CD4-positive, alpha-beta memory T cell (primary cell): ENCODE measurements around the gene ERGIC2. TPM values are rescaled to one million over a fixed set of nuclear protein-coding genes. Genes with fewer than 3 reads are reported as not detected.

Experiments
- CTCF ChIA-PET: fragments of 350-600 bp; sonication (Branson Sonifier 250); formaldehyde crosslinking; loops from one replicate; lab custom pipeline; 2021; ENCODE audit warnings: inconsistent platforms; ENCODE audit not compliant: partially characterized antibody; lab: Charles Lee
- POLR2A ChIA-PET: fragments of 350-600 bp; sonication (Branson Sonifier 250); formaldehyde crosslinking; loops from one replicate; lab custom pipeline; 2021; ENCODE audit not compliant: partially characterized antibody; lab: Charles Lee
- DNase-seq, 5 donors: peaks; one replicate each; pipeline versions ENCODE4 v3.0.0 to v3.0.0-alpha.2; 2020 to 2022; ENCODE audit warnings: mixed read lengths in 1 of 5
- H3K27ac ChIP-seq: one replicate; pipeline ENCODE4 v1.7.0; 2013; ENCODE audit warnings: low read depth, low read length
- H3K27me3 ChIP-seq: 2 replicates; pipeline ENCODE4 v1.7.0; 2013; ENCODE audit warnings: mild to moderate bottlenecking, low read length, moderate library complexity; ENCODE audit not compliant: insufficient read depth
- H3K36me3 ChIP-seq: 2 replicates; pipeline ENCODE4 v1.7.0; 2013; ENCODE audit warnings: mild to moderate bottlenecking, low read length, moderate library complexity; ENCODE audit not compliant: insufficient read depth
- H3K4me1 ChIP-seq: 2 replicates; pipeline ENCODE4 v1.7.0; 2013; ENCODE audit warnings: mild to moderate bottlenecking, low read length, moderate library complexity; ENCODE audit not compliant: insufficient read depth
- H3K4me3 ChIP-seq, 2 donors: one replicate each; pipeline ENCODE4 v1.7.0; 2013; ENCODE audit warnings: low read length in 2 of 2, mild to moderate bottlenecking in 1 of 2
- H3K9me3 ChIP-seq, 2 donors: one replicate each; pipeline ENCODE4 v1.7.0; 2013; ENCODE audit warnings: low read length in 2 of 2, control low read depth in 1 of 2; ENCODE audit not compliant: control insufficient read depth in 1 of 2
- H3K27ac Mint-ChIP-seq, 7 donors: one replicate each; pipeline ENCODE4 v1.8.0; 2020 to 2021; ENCODE audit warnings: mixed read lengths in 7 of 7, mild to moderate bottlenecking in 6 of 7, inconsistent platforms in 3 of 7, moderate library complexity in 3 of 7
- H3K27me3 Mint-ChIP-seq, 2 donors: one replicate each; pipeline ENCODE4 v1.8.0; 2020 to 2021; ENCODE audit warnings: mixed read lengths in 2 of 2
- H3K36me3 Mint-ChIP-seq, 2 donors: one replicate each; pipeline ENCODE4 v1.8.0; 2020 to 2021; ENCODE audit warnings: mixed read lengths in 2 of 2, inconsistent platforms in 1 of 2, mild to moderate bottlenecking in 1 of 2
- H3K4me1 Mint-ChIP-seq, 4 donors: one replicate each; pipeline ENCODE4 v1.8.0; 2020 to 2021; ENCODE audit warnings: mixed read lengths in 4 of 4, mild to moderate bottlenecking in 1 of 4
- H3K4me3 Mint-ChIP-seq, 8 donors: one replicate each; pipeline ENCODE4 v1.8.0; 2020 to 2021; ENCODE audit warnings: mixed read lengths in 8 of 8, mild to moderate bottlenecking in 7 of 8, moderate library complexity in 6 of 8, inconsistent platforms in 3 of 8
- H3K9me3 Mint-ChIP-seq, 8 donors: one replicate each; pipeline ENCODE4 v1.8.0; 2020 to 2021; ENCODE audit warnings: mixed read lengths in 8 of 8, mild to moderate bottlenecking in 5 of 8, inconsistent platforms in 3 of 8, moderate library complexity in 1 of 8
- intact Hi-C: fragments of 100-400 bp; cut with micrococcal nuclease; formaldehyde crosslinking; loops from one replicate; pipeline ENCODE4 v1.15.1; 2023
- polyA plus RNA-seq, 2 donors: library from polyadenylated mRNA; unstranded; fragments of 300-500 nt; fragmentation: Illumina TruSeq; gene quantifications; one replicate each; pipeline ENCODE4 v1.2.3, GENCODE V29; 2021
- total RNA-seq, 2 experiments: library from RNA; stranded (reverse); gene quantifications; one replicate each; pipeline ENCODE4 v1.2.3, GENCODE V29; 2021

ERGIC2 gene, protein sequence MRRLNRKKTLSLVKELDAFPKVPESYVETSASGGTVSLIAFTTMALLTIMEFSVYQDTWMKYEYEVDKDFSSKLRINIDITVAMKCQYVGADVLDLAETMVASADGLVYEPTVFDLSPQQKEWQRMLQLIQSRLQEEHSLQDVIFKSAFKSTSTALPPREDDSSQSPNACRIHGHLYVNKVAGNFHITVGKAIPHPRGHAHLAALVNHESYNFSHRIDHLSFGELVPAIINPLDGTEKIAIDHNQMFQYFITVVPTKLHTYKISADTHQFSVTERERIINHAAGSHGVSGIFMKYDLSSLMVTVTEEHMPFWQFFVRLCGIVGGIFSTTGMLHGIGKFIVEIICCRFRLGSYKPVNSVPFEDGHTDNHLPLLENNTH
- total RNA-seq (10 to 100 TPM; 74.9 to 82.9 TPM), polyA plus RNA-seq (100 to 1,000 TPM in 1 of 2 donors, 10 to 100 TPM in 1; 94.9 to 104 TPM)

DNA sequence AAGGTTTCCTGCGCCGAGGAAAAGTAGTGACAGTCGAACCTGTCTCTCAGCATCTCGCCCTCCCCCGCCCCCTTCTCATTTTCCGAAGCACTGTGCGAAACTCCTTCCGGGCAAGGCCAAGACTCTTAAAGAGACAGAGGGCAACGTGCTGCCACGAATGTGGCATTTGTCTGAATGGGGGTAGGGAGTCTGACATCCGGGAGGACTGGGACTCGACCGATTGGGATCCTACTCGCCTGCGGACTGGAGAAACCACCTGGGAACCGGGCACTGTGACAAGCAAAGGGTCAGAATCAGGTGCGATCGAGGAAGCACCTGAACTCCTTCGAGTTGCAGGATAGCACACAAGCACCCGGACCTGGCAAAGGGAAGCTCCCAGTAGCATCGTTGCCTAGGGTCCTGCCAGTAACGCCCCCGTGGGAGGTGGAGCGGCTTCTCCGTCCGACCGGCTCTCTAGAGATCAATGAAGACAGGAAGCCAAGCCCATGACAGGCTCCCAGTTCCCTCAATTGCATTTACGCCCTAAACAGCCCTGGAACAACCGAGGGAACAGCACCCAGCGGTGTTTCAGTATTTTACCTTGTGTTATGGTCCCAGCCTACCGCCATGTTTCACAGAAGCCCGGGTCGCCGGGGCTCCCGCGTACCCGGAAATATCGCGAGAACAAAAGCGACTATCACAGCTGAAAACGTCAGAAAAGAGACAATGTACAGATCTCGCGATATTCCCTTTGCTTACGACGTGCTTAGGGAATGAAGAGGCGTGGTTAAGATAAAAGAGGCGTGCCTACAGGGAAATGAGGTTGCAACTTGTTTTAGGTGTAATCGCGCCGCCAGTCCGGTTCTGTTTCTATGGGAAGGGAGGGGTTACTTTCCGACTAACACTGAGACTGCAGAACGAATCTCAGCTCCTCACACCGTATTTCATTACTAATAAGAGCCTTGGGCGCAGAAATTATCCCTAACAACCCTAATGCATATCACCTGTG, at the start of gene ERGIC2:
Gene ERGIC2 (minus strand): TSS at position 637 of the 988 bp plus-strand sequence. CDS start 9,539 bp downstream, outside the sequence.
- Histone ChIP-seq H3K9me3 (no peaks in the 10 kb centered on the region), H3K4me3 (peak within 1 kb of the TSS; percentile 92 to 100), H3K27ac (peak within 1 kb of the TSS; percentile 95), H3K36me3 (no peaks in the 10 kb centered on the region), H3K4me1 (peaks cover 27% of the 10 kb centered on the region), H3K27me3 (no peaks in the 10 kb centered on the region)
- H3K4me3 Mint-ChIP-seq: peak within 1 kb of the TSS; percentile 89 to 98 (median 94)
- ChIA-PET POLR2A (interaction anchor here (0.6 to 2.2 kb wide), 20 partner anchors 9 to 1945 kb away, joined by 3 to 38 read pairs (median 4); partner anchors contain the start of genes CAPRIN2, CCDC91, IPO8 and SINHCAF), CTCF (interaction anchor here (1.4 to 1.6 kb wide), 2 partner anchors 47 to 277 kb away, joined by 6 to 12 read pairs; no protein-coding TSS in a partner anchor)
- H3K27me3 Mint-ChIP-seq: no peaks in the 10 kb centered on the region
- peaks cover 4 to 16% of the 10 kb centered on the region in 2 donors for H3K36me3 Mint-ChIP-seq
- DNase-seq: peak; percentile 93 to 96 (median 96)
- H3K4me1 Mint-ChIP-seq: peaks cover 24 to 57% (median 46%) of the 10 kb centered on the region in 4 donors
- H3K27ac Mint-ChIP-seq: peak within 1 kb of the TSS; percentile 94 to 99 (median 98)
- no peaks in the 10 kb centered on the region for H3K9me3 Mint-ChIP-seq
- intact Hi-C loops: loop anchor here (1.0 to 5.0 kb wide), 6 partner anchors 9 to 1946 kb away; partner anchors contain the start of genes IPO8 and SINHCAF

DNA sequence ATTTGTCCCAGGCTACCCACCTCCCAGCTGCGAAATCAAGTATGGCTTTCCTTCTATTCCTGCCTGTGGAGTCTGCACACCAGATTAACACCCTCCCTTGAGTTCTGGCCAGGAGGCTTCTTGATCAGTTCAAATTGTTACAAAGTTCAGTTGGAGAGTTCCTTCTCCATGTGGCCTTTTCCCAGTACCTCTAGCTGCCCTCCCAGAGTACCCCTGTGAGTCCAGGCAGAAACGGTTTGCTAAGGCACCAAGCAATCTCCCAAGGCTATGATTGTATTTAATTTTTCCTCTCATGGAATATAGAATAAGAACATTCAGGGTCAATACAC, 49.7 kb upstream of the ERGIC2 start:
- no peaks in the 10 kb centered on the region for H3K27me3 ChIP-seq
- DNase-seq: no peak
- no peaks in the 10 kb centered on the region for H3K36me3 ChIP-seq
- no peaks in the 10 kb centered on the region for H3K4me1 ChIP-seq
- H3K4me1 Mint-ChIP-seq: peaks cover 0 to 3% (median 1%) of the 10 kb centered on the region in 4 donors
- no peak overlapping the region for H3K27ac Mint-ChIP-seq
- H3K9me3 ChIP-seq: no peaks in the 10 kb centered on the region
- CTCF ChIA-PET: no interaction called here
- H3K9me3 Mint-ChIP-seq: no peaks in the 10 kb centered on the region
- POLR2A ChIA-PET: no interaction called here
- peaks cover 9 to 11% of the 10 kb centered on the region in 2 donors for H3K27me3 Mint-ChIP-seq
- no peak overlapping the region for H3K4me3 Mint-ChIP-seq
- intact Hi-C loops: no loop called here
- H3K4me3 ChIP-seq: no peak overlapping the region
- H3K36me3 Mint-ChIP-seq: no peaks in the 10 kb centered on the region
- H3K27ac ChIP-seq: no peak overlapping the region

- no peaks in the 10 kb centered on the region for H3K9me3 Mint-ChIP-seq
- H3K27ac ChIP-seq: no peak overlapping the region
- no peak for DNase-seq
- H3K4me1 ChIP-seq: no peaks in the 10 kb centered on the region
- H3K4me3 Mint-ChIP-seq: no peak overlapping the region
- H3K4me3 ChIP-seq: no peak overlapping the region
- ChIA-PET CTCF (no interaction called here), POLR2A (no interaction called here)
- H3K36me3 ChIP-seq: no peaks in the 10 kb centered on the region
- intact Hi-C loops: loop anchor here (2.0 to 5.0 kb wide), 3 partner anchors 49 to 341 kb away; partner anchors contain the start of gene ERGIC2
- peaks cover 9 to 11% of the 10 kb centered on the region in 2 donors for H3K27me3 Mint-ChIP-seq
- H3K27ac Mint-ChIP-seq: no peak overlapping the region
- no peaks in the 10 kb centered on the region for H3K36me3 Mint-ChIP-seq
- H3K4me1 Mint-ChIP-seq: peaks cover 0 to 3% (median 1%) of the 10 kb centered on the region in 4 donors
- no peaks in the 10 kb centered on the region for H3K9me3 ChIP-seq
- H3K27me3 ChIP-seq: no peaks in the 10 kb centered on the region
Observed at GRCh38 chr12:29429999-29430715, 49.2 kb upstream of the ERGIC2 start.

GRCh38 chr12:29428633-29429032, 47.7 kb upstream of the ERGIC2 start:
- Histone ChIP-seq H3K27me3 (no peaks in the 10 kb centered on the region), H3K27ac (no peak overlapping the region), H3K36me3 (no peaks in the 10 kb centered on the region), H3K4me1 (no peaks in the 10 kb centered on the region), H3K9me3 (no peaks in the 10 kb centered on the region), H3K4me3 (no peak overlapping the region)
- Mint-ChIP-seq H3K4me1 (peaks cover 0 to 3% (median 1%) of the 10 kb centered on the region in 4 donors), H3K27me3 (peaks cover 12 to 14% of the 10 kb centered on the region in 2 donors), H3K36me3 (no peaks in the 10 kb centered on the region), H3K9me3 (peaks cover 0 to 7% (median 0%) of the 10 kb centered on the region in 8 donors), H3K4me3 (no peak overlapping the region), H3K27ac (no peak overlapping the region)
- CTCF ChIA-PET: interaction anchor here (1.0 to 2.7 kb wide), 8 partner anchors 43 to 342 kb away, joined by 3 to 12 read pairs (median 6); partner anchors contain the start of gene ERGIC2
- POLR2A ChIA-PET: interaction anchor here (1.1 kb wide), 1 partner anchor 48 kb away, joined by 3 read pairs; no protein-coding TSS in a partner anchor
- intact Hi-C loops: loop anchor here (1.0 to 5.0 kb wide), 5 partner anchors 48 to 355 kb away; partner anchors contain the start of gene ERGIC2
- no peak for DNase-seq

- H3K27me3 ChIP-seq: no peaks in the 10 kb centered on the region
- intact Hi-C loops: loop anchor here (1.0 to 5.0 kb wide), 5 partner anchors 47 to 355 kb away; partner anchors contain the start of gene ERGIC2
- H3K4me3 ChIP-seq: no peak overlapping the region
- peak overlapping the region in 1 of 7 donors; percentile 39 for H3K27ac Mint-ChIP-seq
- H3K36me3 ChIP-seq: no peaks in the 10 kb centered on the region
- peaks cover 15% of the 10 kb centered on the region in 2 donors for H3K27me3 Mint-ChIP-seq
- ChIA-PET CTCF (interaction anchor here (0.8 to 2.7 kb wide), 13 partner anchors 11 to 342 kb away, joined by 3 to 12 read pairs (median 5); partner anchors contain the start of gene ERGIC2), POLR2A (interaction anchor here (1.1 to 1.9 kb wide), 2 partner anchors 47 to 48 kb away, joined by 3 to 8 read pairs; partner anchors contain the start of gene ERGIC2)
- H3K27ac ChIP-seq: no peak overlapping the region
- peaks cover 0 to 8% (median 2%) of the 10 kb centered on the region in 8 donors for H3K9me3 Mint-ChIP-seq
- peaks cover 0 to 3% (median 1%) of the 10 kb centered on the region in 4 donors for H3K4me1 Mint-ChIP-seq
- H3K36me3 Mint-ChIP-seq: no peaks in the 10 kb centered on the region
- H3K4me1 ChIP-seq: no peaks in the 10 kb centered on the region
- H3K4me3 Mint-ChIP-seq: no peak overlapping the region
- no peaks in the 10 kb centered on the region for H3K9me3 ChIP-seq
- DNase-seq: peak in 4 of 5 donors; percentile 9 to 24 (median 23)
Observed at GRCh38 chr12:29427964-29428363, 47.0 kb upstream of the ERGIC2 start.

GRCh38 chr12:29426498-29426897, 45.5 kb upstream of the ERGIC2 start:
- H3K4me3 Mint-ChIP-seq: no peak overlapping the region
- CTCF ChIA-PET: interaction anchor here (0.7 to 2.7 kb wide), 5 partner anchors 14 to 111 kb away, joined by 3 to 9 read pairs (median 3); no protein-coding TSS in a partner anchor
- H3K27me3 Mint-ChIP-seq: peaks cover 9 to 10% of the 10 kb centered on the region in 2 donors
- Histone ChIP-seq H3K36me3 (no peaks in the 10 kb centered on the region), H3K4me3 (no peak overlapping the region), H3K27me3 (no peaks in the 10 kb centered on the region), H3K27ac (no peak overlapping the region), H3K9me3 (no peaks in the 10 kb centered on the region), H3K4me1 (no peaks in the 10 kb centered on the region)
- POLR2A ChIA-PET: interaction anchor here (1.9 kb wide), 1 partner anchor 46 kb away, joined by 8 read pairs; the partner anchor contains the start of gene ERGIC2
- DNase-seq: no peak
- H3K27ac Mint-ChIP-seq: no peak overlapping the region
- intact Hi-C loops: loop anchor here (5.0 kb wide), 1 partner anchor 74 kb away; no protein-coding TSS in a partner anchor
- H3K36me3 Mint-ChIP-seq: no peaks in the 10 kb centered on the region
- H3K4me1 Mint-ChIP-seq: peaks cover 0 to 3% (median 1%) of the 10 kb centered on the region in 4 donors
- H3K9me3 Mint-ChIP-seq: peaks cover 0 to 8% (median 2%) of the 10 kb centered on the region in 8 donors
